ENCODE data around the gene FEZF2. TPM values are rescaled to one million over a fixed set of nuclear protein-coding genes. Genes with fewer than 3 reads are reported as not detected.

Gene FEZF2
- total RNA-seq, 1 donor from 2014 or later, result not detected

DNA sequence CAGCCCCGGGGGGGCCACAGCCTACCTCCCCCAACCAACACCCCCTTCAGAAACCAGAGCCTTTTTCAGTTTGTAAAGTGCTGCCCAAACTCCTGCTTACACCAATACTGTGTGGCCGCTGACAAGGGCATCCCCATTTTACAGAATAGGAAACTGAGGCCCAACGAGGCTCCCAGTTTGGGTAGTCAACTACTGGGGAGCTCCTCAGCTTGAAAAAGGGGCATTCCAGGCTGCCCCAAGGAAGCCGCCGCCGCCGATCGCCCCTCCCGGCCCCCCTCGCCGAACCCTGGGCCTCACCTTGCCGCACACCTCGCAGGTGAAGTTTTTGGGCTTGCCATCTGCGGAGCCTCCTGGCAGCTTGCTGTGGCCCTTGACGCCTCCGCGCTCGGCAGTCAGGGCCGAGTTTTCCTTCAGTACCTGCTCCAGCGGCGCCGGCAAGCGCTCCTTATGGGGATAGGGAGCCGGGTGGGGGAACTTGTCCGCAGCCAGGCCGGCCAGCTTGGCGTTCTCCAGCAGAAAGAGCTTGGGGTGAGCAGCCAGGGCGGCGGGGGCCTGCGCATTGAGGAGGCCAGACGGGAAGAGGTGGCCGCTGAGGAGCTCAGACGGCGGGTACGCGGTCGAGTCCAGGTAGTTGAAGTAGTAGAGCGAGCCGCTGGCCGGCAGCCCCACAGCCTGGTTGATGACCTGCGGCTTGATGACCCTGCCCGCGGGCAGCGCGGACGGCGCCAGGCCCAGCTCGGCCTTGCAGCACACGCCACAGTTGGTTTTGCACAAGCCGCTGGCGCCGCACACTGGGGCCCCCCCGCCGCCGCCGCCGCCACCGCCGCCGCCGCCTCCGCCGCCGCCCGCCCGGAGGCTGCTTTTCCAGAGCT is 1.4 kb downstream of the FEZF2 start:
- peaks cover 2 to 8% of the 10 kb centered on the region in 2 donors for H3K4me1 ChIP-seq

GRCh38 chr3:62370858-62371719 is 2.3 kb downstream of the FEZF2 start:
- intact Hi-C loops (cut with DNase I), result no loop called here
- TF ChIP-seq CTCF (IDR thresholded peaks at IDR 0.05), result no peak
- no peaks in the 10 kb centered on the region for H3K36me3 ChIP-seq
- no peaks in the 10 kb centered on the region for H3K9me3 ChIP-seq
- H3K27me3 ChIP-seq, result peaks cover 21% of the 10 kb centered on the region
- peaks cover 2 to 8% of the 10 kb centered on the region in 2 donors for H3K4me1 ChIP-seq
- H3K4me3 ChIP-seq, result no peak overlapping the region
- H3K27ac ChIP-seq, result no peak overlapping the region
- DNase-seq (ENCODE audit: low spot score in 2 of 2), result no peak

More for the DNA sequence above, 1.4 kb downstream of the FEZF2 start:
- H3K9me3 ChIP-seq, result no peaks in the 10 kb centered on the region
- TF ChIP-seq CTCF (IDR thresholded peaks at IDR 0.05), result no peak
- intact Hi-C loops (cut with DNase I), result no loop called here
- no peak for DNase-seq (ENCODE audit: low spot score in 2 of 2)
- H3K27me3 ChIP-seq, result peaks cover 24% of the 10 kb centered on the region
- peak overlapping the region; percentile 21 to 49 for H3K4me3 ChIP-seq
- H3K27ac ChIP-seq, result no peak overlapping the region
- H3K36me3 ChIP-seq, result no peaks in the 10 kb centered on the region

GRCh38 chr3:62370112-62370857 is 3.1 kb downstream of the FEZF2 start:
- no peak for TF ChIP-seq CTCF (IDR thresholded peaks at IDR 0.05)
- H3K36me3 ChIP-seq, result no peaks in the 10 kb centered on the region
- intact Hi-C loops (cut with DNase I), result no loop called here

GRCh38 chr3:62369476-62369743 is 3.9 kb downstream of the FEZF2 start:
- H3K36me3 ChIP-seq, result no peaks in the 10 kb centered on the region
- H3K9me3 ChIP-seq, result no peaks in the 10 kb centered on the region
- H3K4me1 ChIP-seq, result peaks cover 2 to 8% of the 10 kb centered on the region in 2 donors
- no peak for TF ChIP-seq CTCF (IDR thresholded peaks at IDR 0.05)
- H3K27me3 ChIP-seq, result peaks cover 24% of the 10 kb centered on the region
- DNase-seq (ENCODE audit: low spot score in 2 of 2), result no peak
- intact Hi-C loops (cut with DNase I), result no loop called here
- H3K27ac ChIP-seq, result no peak overlapping the region
- peak overlapping the region in 1 of 2 donors; percentile 18 for H3K4me3 ChIP-seq

More at GRCh38 chr3:62370112-62370857, 3.1 kb downstream of the FEZF2 start:
- Histone ChIP-seq H3K27ac (no peak overlapping the region), H3K4me1 (peaks cover 2 to 8% of the 10 kb centered on the region in 2 donors), H3K27me3 (peaks cover 24% of the 10 kb centered on the region), H3K4me3 (no peak overlapping the region), H3K9me3 (no peaks in the 10 kb centered on the region)
- DNase-seq (ENCODE audit: low spot score in 2 of 2), result no peak

- intact Hi-C loops (cut with DNase I), result no loop called here
- no peak for DNase-seq (ENCODE audit: low spot score in 2 of 2)
- Histone ChIP-seq H3K4me3 (peak overlapping the region in 1 of 2 donors; percentile 18), H3K4me1 (peaks cover 2 to 7% of the 10 kb centered on the region in 2 donors), H3K27ac (no peak overlapping the region), H3K36me3 (no peaks in the 10 kb centered on the region), H3K27me3 (peaks cover 24% of the 10 kb centered on the region), H3K9me3 (no peaks in the 10 kb centered on the region)
- TF ChIP-seq CTCF (IDR thresholded peaks at IDR 0.05), result no peak
Measured at GRCh38 chr3:62368705-62369475, 4.5 kb downstream of the FEZF2 start.
